Thymus (tissue), 11 donors: ENCODE data around the gene APOBEC3A. TPM values are rescaled to one million over a fixed set of nuclear protein-coding genes. Genes with fewer than 3 reads are reported as not detected.
A peak's percentile ranks its signal among the peaks of the same experiment; 100 is the strongest.
"Not testable (repeated sequence)": the region's sequence is repeated elsewhere in the genome, so short reads cannot be mapped to it uniquely, and the experiment has no call there.

ENCODE experiments used
- DNase-seq, 9 donors: peaks; one replicate each; pipeline ENCODE4 v3.0.0-alpha.2; 2013; ENCODE audit warnings: low spot score in 9 of 9, low read depth in 6 of 9, missing footprints in 1 of 9
- H3K27ac ChIP-seq, 2 donors: one replicate each; pipeline ENCODE4 v1.5.1; 2013; ENCODE audit warnings: control low read depth in 1 of 2, low read depth in 1 of 2, low read length in 1 of 2, mild to moderate bottlenecking in 1 of 2, moderate library complexity in 1 of 2
- H3K27me3 ChIP-seq, 2 donors: one replicate each; pipeline ENCODE4 v1.5.1; 2013; ENCODE audit warnings: low read length in 1 of 2; ENCODE audit not compliant: control insufficient read depth in 2 of 2, insufficient read depth in 1 of 2
- H3K36me3 ChIP-seq, 2 donors: one replicate each; pipeline ENCODE4 v1.5.1; 2013; ENCODE audit warnings: low read length in 1 of 2, mild to moderate bottlenecking in 1 of 2, moderate library complexity in 1 of 2; ENCODE audit not compliant: control insufficient read depth in 2 of 2, insufficient read depth in 2 of 2
- H3K4me1 ChIP-seq, 2 donors: one replicate each; pipeline ENCODE4 v1.5.1; 2013; ENCODE audit warnings: low read length in 2 of 2; ENCODE audit not compliant: control insufficient read depth in 2 of 2, insufficient read depth in 2 of 2
- H3K4me3 ChIP-seq, 2 donors: one replicate each; pipeline ENCODE4 v1.5.1; 2013; ENCODE audit warnings: low read length in 2 of 2, control low read depth in 1 of 2, mild to moderate bottlenecking in 1 of 2
- H3K9me3 ChIP-seq, 2 donors: one replicate each; pipeline ENCODE4 v1.5.1; 2013; ENCODE audit warnings: low read length in 1 of 2, mild to moderate bottlenecking in 1 of 2; ENCODE audit not compliant: control insufficient read depth in 2 of 2, insufficient read depth in 1 of 2
- WGBS: extraction: QIAGEN DNeasy Blood & Tissue Kit; methylation state at CpG from one replicate; pipeline ENCODE4 v1.1.7; 2013; 5-methylcytosine and 5-hydroxymethylcytosine counted together
- polyA plus RNA-seq: library from polyadenylated mRNA; stranded (reverse); fragments of 200-250 nt; gene quantifications from one replicate; pipeline ENCODE4 v1.2.3, GENCODE V29; 2013
- total RNA-seq: library from RNA; stranded (reverse); fragments of 120-200 nt; gene quantifications from one replicate; pipeline ENCODE4 v1.2.4, GENCODE V29; 2013
- donor health status: healthy.

Gene APOBEC3A
- total and polyA plus RNA-seq, 2 donors: 1.4 to 17.3 TPM

DNA sequence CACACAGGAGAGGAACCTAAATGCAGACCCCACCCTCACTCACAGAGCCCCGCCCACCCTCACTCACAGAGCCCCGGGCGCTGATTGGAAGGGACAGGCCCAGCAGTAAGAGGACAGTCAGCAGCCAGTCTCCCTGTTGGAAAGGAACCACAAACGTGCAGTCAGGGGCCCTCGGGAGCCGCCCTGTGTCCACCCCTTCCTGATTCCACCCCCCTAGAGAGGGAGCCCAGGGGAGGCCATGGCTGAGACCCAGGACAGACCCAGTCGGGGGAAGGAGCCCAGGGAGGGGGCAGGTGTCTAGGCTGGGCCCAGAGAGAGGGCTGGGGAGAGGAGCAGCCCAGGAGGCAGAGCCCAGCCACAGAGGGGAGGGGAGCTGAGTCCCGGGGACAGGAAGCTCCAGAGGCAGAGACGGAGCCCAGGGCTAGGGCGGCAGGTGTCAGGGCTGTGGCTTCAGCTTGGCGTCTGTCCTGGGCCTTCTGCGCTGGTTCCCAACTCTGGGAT, 35.5 kb downstream of the APOBEC3A start:
- 18% methylated on average over 12 of the region's 12 CpGs for WGBS
- H3K9me3 ChIP-seq, H3K36me3 ChIP-seq, H3K4me3 ChIP-seq, H3K27me3 ChIP-seq: not testable (repeated sequence)
- Histone ChIP-seq H3K4me1 (peaks cover 4 to 24% of the 10 kb centered on the region in 2 donors), H3K27ac (peak overlapping the region in 1 of 2 donors; percentile 47)
- peak in 1 of 9 donors; percentile 36 for DNase-seq

GRCh38 chr22:38996105-38996504, 38.7 kb downstream of the APOBEC3A start:
- Histone ChIP-seq H3K4me3 (no peak overlapping the region), H3K9me3 (peaks cover 0 to 5% of the 10 kb centered on the region in 2 donors), H3K27ac (peak overlapping the region in 1 of 2 donors; percentile 42), H3K36me3 (no peaks in the 10 kb centered on the region), H3K4me1 (peaks cover 4 to 10% of the 10 kb centered on the region in 2 donors), H3K27me3 (peaks cover 0 to 7% of the 10 kb centered on the region in 2 donors)
- DNase-seq: no peak
- WGBS: 82% methylated on average over 6 of the region's 6 CpGs

GRCh38 chr22:38997518-38997917, 40.1 kb downstream of the APOBEC3A start:
- Histone ChIP-seq H3K36me3 (no peaks in the 10 kb centered on the region), H3K27me3 (peaks cover 0 to 7% of the 10 kb centered on the region in 2 donors), H3K27ac (no peak overlapping the region), H3K9me3 (peaks cover 0 to 5% of the 10 kb centered on the region in 2 donors), H3K4me3 (no peak overlapping the region), H3K4me1 (peaks cover 4 to 10% of the 10 kb centered on the region in 2 donors)
- WGBS: 94% methylated on average over 3 of the region's 3 CpGs
- DNase-seq: no peak

DNA sequence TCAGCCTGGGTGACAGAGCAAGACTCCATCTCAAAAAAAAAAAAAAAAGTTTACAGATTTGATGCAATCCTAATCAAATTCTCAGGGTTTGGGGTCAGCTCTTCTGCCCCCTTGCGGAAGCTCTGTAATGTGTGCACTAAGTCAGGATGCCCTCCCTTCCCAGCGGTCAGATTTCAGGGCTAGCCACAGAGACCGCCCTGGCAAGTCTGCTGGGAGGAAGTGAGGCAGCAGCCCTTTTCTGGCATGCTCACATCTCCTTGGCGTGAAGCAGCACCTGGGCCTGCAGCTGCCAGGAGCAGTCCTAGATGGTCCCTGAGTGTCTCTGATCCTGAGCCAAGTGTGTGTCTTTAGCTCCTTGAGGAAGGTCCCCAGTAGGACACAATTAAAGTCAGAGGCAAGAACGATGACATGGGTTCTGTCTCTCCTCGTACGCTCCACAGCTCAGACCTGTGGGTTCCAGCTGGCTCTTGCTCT, 45.8 kb downstream of the APOBEC3A start:
- peaks cover 0 to 9% of the 10 kb centered on the region in 2 donors for H3K4me1 ChIP-seq
- peaks cover 0 to 7% of the 10 kb centered on the region in 2 donors for H3K27me3 ChIP-seq
- 22% methylated on average over 7 of the region's 7 CpGs for WGBS
- DNase-seq: peak in 5 of 9 donors; percentile 44 to 80 (median 53)
- no peak overlapping the region for H3K27ac ChIP-seq
- H3K9me3 ChIP-seq: peaks cover 0 to 5% of the 10 kb centered on the region in 2 donors
- H3K4me3 ChIP-seq: no peak overlapping the region
- H3K36me3 ChIP-seq: no peaks in the 10 kb centered on the region

GRCh38 chr22:39007177-39007576, 49.8 kb downstream of the APOBEC3A start:
- Histone ChIP-seq H3K4me3 (no peak overlapping the region), H3K27me3 (no peaks in the 10 kb centered on the region), H3K27ac (no peak overlapping the region), H3K4me1 (peaks cover 0 to 17% of the 10 kb centered on the region in 2 donors), H3K36me3 (no peaks in the 10 kb centered on the region), H3K9me3 (peaks cover 0 to 4% of the 10 kb centered on the region in 2 donors)
- no peak for DNase-seq
- WGBS: over 99% methylated on average over 5 of the region's 5 CpGs

- H3K27me3 ChIP-seq, H3K9me3 ChIP-seq, H3K36me3 ChIP-seq, DNase-seq, H3K4me3 ChIP-seq, H3K27ac ChIP-seq: not testable (repeated sequence)
- WGBS: 83% methylated on average over 8 of the region's 8 CpGs
- H3K4me1 ChIP-seq: peaks cover 0 to 14% of the 10 kb centered on the region in 2 donors
These were observed 51.0 kb downstream of the APOBEC3A start for GRCh38 chr22:39008271-39008850.

GRCh38 chr22:39010946-39011345, 53.5 kb downstream of the APOBEC3A start:
- WGBS: 90% methylated on average over 15 of the region's 15 CpGs

More at GRCh38 chr22:39010946-39011345, 53.5 kb downstream of the APOBEC3A start:
- DNase-seq: no peak
- no peak overlapping the region for H3K27ac ChIP-seq
- no peaks in the 10 kb centered on the region for H3K36me3 ChIP-seq
- no peak overlapping the region for H3K4me3 ChIP-seq
- peaks cover 5 to 32% of the 10 kb centered on the region in 2 donors for H3K4me1 ChIP-seq
- H3K9me3 ChIP-seq: peaks cover 0 to 4% of the 10 kb centered on the region in 2 donors
- H3K27me3 ChIP-seq: no peaks in the 10 kb centered on the region

Other genes with a start within 250 kb of the APOBEC3A start
- gene SUN2, start 201.6 kb upstream of the APOBEC3A start, total RNA-seq: 61.5 TPM
- gene SUN2, start 201.6 kb upstream of the APOBEC3A start, polyA plus RNA-seq: 64.9 TPM
- gene DNAL4, start 163.5 kb upstream of the APOBEC3A start, total RNA-seq: 20.4 TPM
- 19.6 TPM for gene DNAL4, start 163.5 kb upstream of the APOBEC3A start, polyA plus RNA-seq
- 0.28 TPM for gene NPTXR, start 113.6 kb upstream of the APOBEC3A start, total RNA-seq
- 1.3 TPM for gene NPTXR, start 113.6 kb upstream of the APOBEC3A start, polyA plus RNA-seq
- 24.0 TPM for gene CBX6, start 85.4 kb upstream of the APOBEC3A start, total RNA-seq
- 23.3 TPM for gene CBX6, start 85.4 kb upstream of the APOBEC3A start, polyA plus RNA-seq
- gene APOBEC3B, start 24.7 kb downstream of the APOBEC3A start, total RNA-seq: 6.8 TPM
- 9.2 TPM for gene APOBEC3B, start 24.7 kb downstream of the APOBEC3A start, polyA plus RNA-seq
- 5.1 TPM for gene APOBEC3C, start 56.6 kb downstream of the APOBEC3A start, total RNA-seq
- 29.6 TPM for gene APOBEC3C, start 56.6 kb downstream of the APOBEC3A start, polyA plus RNA-seq
- 8.2 TPM for gene APOBEC3D, start 63.5 kb downstream of the APOBEC3A start, total RNA-seq
- 7.0 TPM for gene APOBEC3D, start 63.5 kb downstream of the APOBEC3A start, polyA plus RNA-seq
- 6.4 TPM for gene APOBEC3F, start 83.3 kb downstream of the APOBEC3A start, total RNA-seq
- gene APOBEC3F, start 83.3 kb downstream of the APOBEC3A start, polyA plus RNA-seq: 7.2 TPM
- gene APOBEC3G, start 119.7 kb downstream of the APOBEC3A start, total RNA-seq: 32.3 TPM
- 43.1 TPM for gene APOBEC3G, start 119.7 kb downstream of the APOBEC3A start, polyA plus RNA-seq
- 1.6 TPM for gene APOBEC3H, start 139.6 kb downstream of the APOBEC3A start, total RNA-seq
- 5.4 TPM for gene APOBEC3H, start 139.6 kb downstream of the APOBEC3A start, polyA plus RNA-seq
- gene CBX7, start 195.1 kb downstream of the APOBEC3A start, total RNA-seq: 4.2 TPM
- gene CBX7, start 195.1 kb downstream of the APOBEC3A start, polyA plus RNA-seq: 34.5 TPM